Brain microvascular endothelial cell (primary cell): Measurements from ENCODE around the gene NAXE.

ENCODE experiments used
- DNase-seq: peaks from one replicate; pipeline ENCODE4 v3.0.0-alpha.2; 2020
- H3K27ac ChIP-seq: fragments of 250-450 bp; sonication (Bioruptor Pico); 2 replicates; pipeline ENCODE4 v1.5.1; 2020; ENCODE audit warnings: mild to moderate bottlenecking, moderate library complexity
- H3K27me3 ChIP-seq: fragments of 250-450 bp; sonication (Bioruptor Pico); replicated peaks from 2 replicates; pipeline ENCODE4 v1.5.1; 2020; ENCODE audit warnings: mild to moderate bottlenecking
- H3K36me3 ChIP-seq: fragments of 250-450 bp; sonication (Bioruptor Pico); replicated peaks from 2 replicates; pipeline ENCODE4 v1.5.1; 2020; ENCODE audit warnings: mild to moderate bottlenecking
- H3K4me3 ChIP-seq: 2 replicates; pipeline ENCODE4 v1.5.1; 2011; ENCODE audit warnings: low read depth, mild to moderate bottlenecking, control low read depth, low read length, moderate library complexity
- CTCF ChIP-seq: IDR thresholded peaks from 2 replicates; pipeline ENCODE4 v1.5.1; 2011; ENCODE audit warnings: low read depth, mild to moderate bottlenecking, moderate library complexity, low read length, control low read depth, inconsistent platforms; ENCODE audit errors: missing control alignments
- in situ Hi-C: cut with HindIII; loops from 2 replicates; pipeline ENCODE4 v1.10.0; 2017; ENCODE audit warnings: low sequenced_read_pairs, low pct_ligation_motif_present

The NAXE gene

GRCh38 chr1:156612666-156613065 lies 21.1 kb downstream of the NAXE start:
- DNase-seq = no peak
- Histone ChIP-seq H3K4me3 (no peak overlapping the region), H3K36me3 (no peaks in the 10 kb centered on the region), H3K27me3 (no peaks in the 10 kb centered on the region), H3K27ac (no peak overlapping the region)
- in situ Hi-C loops = no loop called here
- TF ChIP-seq CTCF = no peak

GRCh38 chr1:156615946-156616345 lies 24.4 kb downstream of the NAXE start:
- Histone ChIP-seq H3K36me3 (no peaks in the 10 kb centered on the region), H3K4me3 (no peak overlapping the region), H3K27me3 (peaks cover 17% of the 10 kb centered on the region), H3K27ac (no peak overlapping the region)
- no peak for DNase-seq
- in situ Hi-C loops = no loop called here
- TF ChIP-seq CTCF = no peak

- no peaks in the 10 kb centered on the region for H3K36me3 ChIP-seq
- no peak overlapping the region for H3K4me3 ChIP-seq
- in situ Hi-C loops = no loop called here
- TF ChIP-seq CTCF = no peak
- H3K27ac ChIP-seq = no peak overlapping the region
- DNase-seq = peak; percentile 60
- H3K27me3 ChIP-seq = peaks cover 17% of the 10 kb centered on the region
Observed at GRCh38 chr1:156616463-156616862, 24.9 kb downstream of the NAXE start.

- Histone ChIP-seq H3K36me3 (no peaks in the 10 kb centered on the region), H3K27me3 (peaks cover 30% of the 10 kb centered on the region), H3K27ac (no peak within 1 kb of the TSS), H3K4me3 (no peak within 1 kb of the TSS)
- peak; percentile 68 for TF ChIP-seq CTCF
- no peak for DNase-seq
- in situ Hi-C loops = no loop called here
Observed at GRCh38 chr1:156618853-156619581, 27.4 kb downstream of the NAXE start, which contains the start of gene HAPLN2. TSS of gene HAPLN2 (plus strand) at chr1:156619415. CDS start at chr1:156623491, 4,076 bp downstream.

GRCh38 chr1:156619582-156619955 lies 28.0 kb downstream of the NAXE start:
- no peak for TF ChIP-seq CTCF
- Histone ChIP-seq H3K36me3 (no peaks in the 10 kb centered on the region), H3K27ac (no peak overlapping the region), H3K27me3 (peaks cover 34% of the 10 kb centered on the region), H3K4me3 (no peak overlapping the region)
- DNase-seq = no peak
- in situ Hi-C loops = no loop called here
